Umbilical cord (tissue), 2 donors: ENCODE data around the gene ZNF749. TPM values are rescaled to one million over a fixed set of nuclear protein-coding genes. Genes with fewer than 3 reads are reported as not detected.
"Not testable (repeated sequence)": the region's sequence is repeated elsewhere in the genome, so short reads cannot be mapped to it uniquely, and the experiment has no call there.

Experiments used
- DNase-seq: peaks from one replicate; pipeline ENCODE4 v3.0.0-alpha.2; 2015; ENCODE audit warnings: low spot score
- total RNA-seq: library from RNA; depleted of rRNA; stranded (reverse); fragments of >200 nt; gene quantifications from one replicate; pipeline ENCODE4 v1.2.3, GENCODE V29; 2014; ENCODE audit warnings: low replicate concordance; ENCODE audit not compliant: insufficient read depth

The ZNF749 gene
- total RNA-seq, 1 donor from 2014 or later = 10.1 TPM

DNA sequence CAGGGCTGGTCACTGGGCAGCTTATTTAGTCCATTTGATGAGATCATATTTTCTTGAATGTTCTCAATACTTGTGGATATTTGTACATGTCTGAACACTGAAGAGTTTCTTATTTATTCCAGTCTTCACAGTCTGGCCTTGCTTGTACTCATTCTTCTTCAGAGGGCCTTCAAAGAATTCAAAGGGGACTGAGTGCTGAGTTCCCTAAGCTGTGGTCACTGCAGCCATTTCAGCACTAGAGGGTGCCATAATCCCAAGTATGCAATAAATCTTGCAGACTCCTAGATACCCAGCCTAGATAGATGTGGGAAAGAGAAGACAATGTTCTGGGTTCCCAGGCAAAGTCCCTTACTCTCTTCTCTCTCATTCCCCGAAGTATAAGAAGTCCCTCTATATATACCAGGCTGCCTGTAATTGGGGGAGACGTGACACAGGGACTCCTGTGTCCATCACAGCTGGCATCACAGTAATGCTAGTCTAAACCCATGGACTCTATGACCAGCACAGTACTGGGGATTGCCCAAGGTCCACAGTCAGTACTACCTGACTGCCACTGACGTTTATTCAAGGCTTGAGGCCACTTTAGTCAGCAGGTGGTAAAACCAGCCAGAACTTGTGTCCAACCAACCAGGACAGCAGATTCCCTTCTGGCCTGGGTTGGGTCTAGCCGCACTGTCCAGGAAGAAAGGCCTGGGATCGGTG is 30.7 kb downstream of the ZNF749 start:
- DNase-seq = no peak

DNA sequence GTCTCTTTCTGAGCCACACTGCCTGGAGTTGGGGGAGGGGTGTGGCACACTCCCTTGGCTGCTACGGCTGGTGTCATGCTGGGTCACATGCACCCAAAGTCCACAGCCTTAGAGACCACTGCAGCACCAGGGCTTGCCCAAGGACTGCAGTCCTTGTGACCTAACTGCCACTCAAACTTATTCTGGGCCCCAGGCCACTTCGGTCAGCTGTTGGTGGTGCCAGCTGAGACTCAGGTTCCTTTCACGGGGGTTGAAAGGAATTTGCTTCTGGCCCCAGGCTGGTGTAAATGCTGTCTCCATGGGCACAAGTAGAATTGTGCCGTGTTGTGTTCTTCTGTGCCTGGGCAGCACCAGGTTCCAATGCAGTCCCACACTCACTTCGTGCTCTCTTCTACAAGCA is 31.4 kb downstream of the ZNF749 start:
- DNase-seq = no peak

DNA sequence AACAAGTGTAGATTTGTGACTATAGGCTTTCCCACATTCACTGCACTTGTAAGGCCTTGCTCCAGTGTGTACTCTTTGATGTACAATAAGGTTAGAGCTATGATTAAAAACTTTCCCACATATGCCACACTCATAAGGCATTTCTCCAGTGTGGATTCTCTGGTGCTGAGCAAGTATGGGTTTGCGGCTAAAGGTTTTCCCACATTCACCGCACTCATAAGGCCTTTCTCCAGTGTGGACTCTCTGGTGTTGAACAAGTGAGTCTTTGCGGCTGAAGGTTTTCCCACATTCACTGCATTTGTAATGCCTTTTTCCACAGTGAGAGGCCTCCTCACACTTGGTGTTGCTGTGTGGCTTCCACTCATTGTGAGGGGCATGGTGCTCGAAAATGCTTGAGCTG is 38.5 kb downstream of the ZNF749 start:
- DNase-seq = no peak

DNA sequence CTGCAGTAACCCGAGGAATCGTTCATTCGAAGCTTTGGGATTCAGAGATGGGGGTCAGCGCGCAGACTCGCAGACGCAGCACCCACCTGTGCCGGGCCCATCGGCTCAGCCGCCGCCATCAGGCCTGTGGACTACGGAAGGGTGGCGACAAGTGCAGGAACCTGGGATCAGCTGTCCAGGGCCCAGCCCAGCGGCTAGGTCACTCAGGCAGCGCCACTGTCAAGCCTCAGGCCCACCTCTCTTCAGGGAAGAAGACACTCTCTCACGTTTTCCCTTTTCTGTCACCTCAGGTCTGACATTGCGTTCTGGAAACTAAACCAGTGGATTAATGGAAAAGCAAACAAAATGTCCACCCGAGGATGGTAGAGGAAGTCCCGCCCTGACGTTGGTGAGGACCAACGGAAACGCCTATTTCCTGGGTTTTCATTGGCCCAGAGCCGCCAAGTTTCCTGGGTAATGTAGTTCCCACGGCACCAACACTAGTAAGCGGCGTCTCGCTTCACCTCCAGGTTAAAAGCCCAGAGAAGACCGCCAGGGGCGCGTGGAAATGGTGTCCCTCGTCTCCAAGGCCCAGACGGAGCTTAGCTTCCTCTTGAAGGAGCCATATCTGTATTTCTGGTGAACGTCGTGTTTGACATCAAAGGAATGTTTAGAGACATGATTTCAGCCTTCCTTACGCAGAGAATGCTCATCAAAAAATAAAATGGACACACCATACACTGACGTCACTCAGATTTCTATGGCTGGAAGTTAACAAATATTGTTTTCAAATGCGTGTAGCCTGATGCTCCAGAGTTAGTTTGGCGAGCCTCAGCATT is 42.3 kb downstream of the ZNF749 start, which contains the start of gene ZNF772:
TSS of gene ZNF772 (minus strand) at position 376 of the 818 bp plus-strand sequence. CDS start at position 119, 257 bp downstream.
- DNase-seq = peak; percentile 97

DNA sequence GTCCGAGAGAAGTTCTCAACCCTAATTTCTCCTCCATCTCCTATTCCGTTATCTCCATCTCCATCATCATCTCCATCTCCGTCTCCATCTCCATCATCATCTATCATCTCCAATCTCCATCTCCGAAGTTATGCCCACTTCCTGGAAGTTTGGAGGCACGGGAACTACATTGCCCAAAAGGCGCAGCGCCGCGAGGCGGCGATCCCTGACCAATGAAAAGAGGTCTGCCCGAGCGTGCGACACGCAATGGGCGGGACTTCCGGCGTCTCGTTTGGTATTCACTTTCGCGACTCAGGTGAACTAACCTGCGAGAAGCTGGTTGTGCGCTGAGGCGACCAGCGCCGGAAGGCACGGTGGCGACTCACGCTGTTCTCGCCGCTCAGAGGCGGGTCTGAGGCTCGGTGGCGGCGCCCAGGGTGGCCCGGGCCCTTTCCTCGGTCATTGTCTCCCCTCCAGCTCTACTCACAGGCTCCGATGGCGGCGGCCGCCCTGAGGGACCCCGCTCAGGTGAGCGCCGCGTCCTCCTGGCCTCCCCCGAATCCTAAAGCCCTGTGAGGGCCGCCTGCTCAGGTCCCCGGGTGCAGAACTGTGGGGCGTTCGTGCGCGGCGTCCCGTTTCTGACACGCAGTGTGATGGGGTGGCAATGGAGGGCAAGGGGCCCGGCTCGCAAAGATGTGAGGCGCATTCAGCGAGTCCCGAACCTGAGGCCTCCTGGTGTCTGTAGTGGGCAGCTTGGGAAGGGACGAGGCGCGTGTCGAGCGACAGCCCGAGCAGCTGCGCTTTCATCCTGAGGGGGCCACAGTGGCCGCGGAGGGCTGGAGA is 52.6 kb downstream of the ZNF749 start, which contains the start of gene ZNF419:
TSS of gene ZNF419 (plus strand) at position 274 of the 822 bp plus-strand sequence. CDS start at position 475, 201 bp downstream.
- DNase-seq = peak; percentile 95

DNA sequence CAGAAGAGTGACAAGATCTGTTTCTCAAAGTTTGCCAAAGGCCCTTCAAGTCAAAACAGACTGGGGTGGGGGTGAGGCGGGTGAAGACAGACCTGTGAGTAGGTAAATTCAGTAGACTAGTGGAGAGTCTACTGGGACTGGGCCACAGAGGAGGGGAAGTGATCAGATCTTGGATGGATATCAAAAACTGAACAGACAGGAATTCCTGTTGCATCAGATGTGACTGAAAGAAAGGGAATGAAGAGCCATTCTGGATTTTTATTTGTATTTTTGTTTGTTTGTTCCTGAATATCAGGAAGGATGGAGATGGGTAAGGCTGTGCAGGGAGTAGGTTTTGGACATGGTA is 53.1 kb downstream of the ZNF749 start:
- DNase-seq = not testable (repeated sequence)

Other genes starting within 250 kb of the ZNF749 start
- 33.2 TPM for gene ZNF264, start 243.8 kb upstream of the ZNF749 start, total RNA-seq
- gene AURKC, start 204.3 kb upstream of the ZNF749 start, total RNA-seq = not detected
- 49.6 TPM for gene ZNF805, start 194.7 kb upstream of the ZNF749 start, total RNA-seq
- gene ZNF460, start 154.8 kb upstream of the ZNF749 start, total RNA-seq = 119 TPM
- gene ZNF543, start 114.9 kb upstream of the ZNF749 start, total RNA-seq = 12.3 TPM
- gene ZNF304, start 84.1 kb upstream of the ZNF749 start, total RNA-seq = 12.8 TPM
- gene TRAPPC2B, start 71.8 kb upstream of the ZNF749 start, total RNA-seq = 3.1 TPM
- 5.3 TPM for gene ZNF547, start 71.8 kb upstream of the ZNF749 start, total RNA-seq
- 33.7 TPM for gene ZNF548, start 45.5 kb upstream of the ZNF749 start, total RNA-seq
- 18.5 TPM for gene ZNF17, start 24.2 kb upstream of the ZNF749 start, total RNA-seq
- gene VN1R1, start 21.8 kb downstream of the ZNF749 start, total RNA-seq = 4.3 TPM
- gene ZNF772, start 42.2 kb downstream of the ZNF749 start, total RNA-seq = 13.7 TPM
- 32.7 TPM for gene ZNF419, start 52.4 kb downstream of the ZNF749 start, total RNA-seq
- 13.5 TPM for gene ZNF773, start 64.6 kb downstream of the ZNF749 start, total RNA-seq
- 12.5 TPM for gene ZNF549, start 92.0 kb downstream of the ZNF749 start, total RNA-seq
- gene ZNF550, start 124.5 kb downstream of the ZNF749 start, total RNA-seq = 2.9 TPM
- 1.2 TPM for gene ZNF416, start 143.6 kb downstream of the ZNF749 start, total RNA-seq
- gene ZIK1, start 148.8 kb downstream of the ZNF749 start, total RNA-seq = 14.4 TPM
- gene ZNF530, start 164.6 kb downstream of the ZNF749 start, total RNA-seq = 2.2 TPM
- gene ZNF134, start 178.9 kb downstream of the ZNF749 start, total RNA-seq = 42.6 TPM
- gene ZNF211, start 197.8 kb downstream of the ZNF749 start, total RNA-seq = 20.5 TPM
- not detected for gene ZSCAN4, start 233.6 kb downstream of the ZNF749 start, total RNA-seq
- 13.0 TPM for gene ZNF551, start 246.7 kb downstream of the ZNF749 start, total RNA-seq